Gastrocnemius medialis (tissue), 4 donors: ENCODE measurements around the gene SQOR. TPM values are rescaled to one million over a fixed set of nuclear protein-coding genes. Genes with fewer than 3 reads are reported as not detected.
A peak's percentile ranks its signal among the peaks of the same experiment; 100 is the strongest.

Source experiments
- ATAC-seq, 2 donors: fragments of 150-250 bp; one replicate each; pipeline ENCODE4 v1.9.1; 2016
- DNase-seq, 2 donors: peaks; one replicate each; pipeline ENCODE4 v3.0.0-alpha.2; 2019
- H3K27ac ChIP-seq, 4 donors: fragments of 200-600 bp; sonication (generic); 1 replicate in 1 of 4; 2 replicates in 3 of 4; pipeline ENCODE4 v1.5.1; 2016 to 2018; ENCODE audit warnings: mild to moderate bottlenecking in 2 of 4, moderate library complexity in 1 of 4
- H3K27me3 ChIP-seq, 3 donors: fragments of 200-600 bp; sonication (generic) in 2 of 3; 1 replicate in 1 of 3; 2 replicates in 2 of 3; pipeline versions ENCODE4 v1.5.1 to v1.6.0; 2016 to 2019; ENCODE audit warnings: mild to moderate bottlenecking in 1 of 3, moderate library complexity in 1 of 3
- H3K36me3 ChIP-seq, 2 donors: fragments of 200-600 bp; sonication (generic) in 1 of 2; one replicate each; pipeline ENCODE4 v1.5.1; 2017 to 2018
- H3K4me1 ChIP-seq, 2 donors: fragments of 200-600 bp; sonication (generic) in 1 of 2; one replicate each; pipeline ENCODE4 v1.5.1; 2016 to 2017; ENCODE audit warnings: mild to moderate bottlenecking in 2 of 2
- H3K4me3 ChIP-seq, 4 donors: fragments of 200-600 bp; sonication (generic) in 3 of 4; 1 replicate in 1 of 4; 2 replicates in 3 of 4; pipeline ENCODE4 v1.5.1; 2016 to 2019; ENCODE audit warnings: mild to moderate bottlenecking in 2 of 4
- H3K9me3 ChIP-seq, 3 donors: fragments of 200-600 bp; sonication (generic) in 2 of 3; 1 replicate in 1 of 3; 2 replicates in 2 of 3; pipeline ENCODE4 v1.5.1; 2016 to 2019
- POLR2A ChIP-seq, 2 donors: fragments of 450-650 bp; IDR thresholded peaks; one replicate each; pipeline ENCODE4 v1.6.1; 2017; ENCODE audit warnings: antibody characterized with exemption in 2 of 2, mild to moderate bottlenecking in 2 of 2, moderate library complexity in 2 of 2
- in situ Hi-C, 4 donors: fragments of 200-750 bp; cut with MboI; loops; one replicate each; pipeline versions ENCODE4 v1.15.0 to v1.8.0; 2017; ENCODE audit warnings: low sequenced_read_pairs in 4 of 4
- intact Hi-C: fragments of 100-400 bp; cut with DNase I; formaldehyde crosslinking; loops from one replicate; pipeline ENCODE4 v1.15.1; 2023; ENCODE audit warnings: low total_unique reads
- total RNA-seq, 4 donors: library from RNA; depleted of rRNA; stranded (reverse); fragments of >200 nt; gene quantifications; one replicate each; pipeline versions ENCODE4 v1.1.0 to v1.2.3, GENCODE V29; 2016
- TF ChIP-seq, protein P1 (sequence below), 5 experiments: fragments of 450-650 bp in 3 of 5; fragments of 200-600 bp in 2 of 5; sonication (generic) in 2 of 5; IDR thresholded peaks in 4 of 5; conservative IDR thresholded peaks in 1 of 5; 1 replicate in 4 of 5; 2 replicates in 1 of 5; pipeline ENCODE4 v1.5.1; 2016 to 2019; ENCODE audit warnings: antibody characterized with exemption in 5 of 5, mild to moderate bottlenecking in 3 of 5, moderate library complexity in 3 of 5

The SQOR gene
- total RNA-seq, 4 donors from 2014 or later, result 140 to 194 (median 164) TPM

- no peaks in the 10 kb centered on the region for H3K36me3 ChIP-seq
- no peak for ATAC-seq
- TF ChIP-seq, protein P1, sequence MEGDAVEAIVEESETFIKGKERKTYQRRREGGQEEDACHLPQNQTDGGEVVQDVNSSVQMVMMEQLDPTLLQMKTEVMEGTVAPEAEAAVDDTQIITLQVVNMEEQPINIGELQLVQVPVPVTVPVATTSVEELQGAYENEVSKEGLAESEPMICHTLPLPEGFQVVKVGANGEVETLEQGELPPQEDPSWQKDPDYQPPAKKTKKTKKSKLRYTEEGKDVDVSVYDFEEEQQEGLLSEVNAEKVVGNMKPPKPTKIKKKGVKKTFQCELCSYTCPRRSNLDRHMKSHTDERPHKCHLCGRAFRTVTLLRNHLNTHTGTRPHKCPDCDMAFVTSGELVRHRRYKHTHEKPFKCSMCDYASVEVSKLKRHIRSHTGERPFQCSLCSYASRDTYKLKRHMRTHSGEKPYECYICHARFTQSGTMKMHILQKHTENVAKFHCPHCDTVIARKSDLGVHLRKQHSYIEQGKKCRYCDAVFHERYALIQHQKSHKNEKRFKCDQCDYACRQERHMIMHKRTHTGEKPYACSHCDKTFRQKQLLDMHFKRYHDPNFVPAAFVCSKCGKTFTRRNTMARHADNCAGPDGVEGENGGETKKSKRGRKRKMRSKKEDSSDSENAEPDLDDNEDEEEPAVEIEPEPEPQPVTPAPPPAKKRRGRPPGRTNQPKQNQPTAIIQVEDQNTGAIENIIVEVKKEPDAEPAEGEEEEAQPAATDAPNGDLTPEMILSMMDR (IDR thresholded peaks at IDR 0.05 in 4 of 5, conservative IDR thresholded peaks at IDR 0.05 in 1 of 5), result no peak
- TF ChIP-seq POLR2A (IDR thresholded peaks at IDR 0.05), result no peak
- peaks cover 8 to 14% of the 10 kb centered on the region in 2 donors for H3K4me1 ChIP-seq
- H3K4me3 ChIP-seq, result no peak overlapping the region
- H3K27me3 ChIP-seq, result no peaks in the 10 kb centered on the region
- intact Hi-C loops (no loop called here), in situ Hi-C loops (loop anchor here in 2 of 4 donors (25.0 kb wide), 2 partner anchors 444 to 1844 kb away; partner anchors contain the start of genes SHF (in 2 of the 2), ELL3 (in 1 of the 2) and SERF2 (in 1 of the 2))
- H3K9me3 ChIP-seq, result no peaks in the 10 kb centered on the region
- H3K27ac ChIP-seq, result peak overlapping the region in 2 of 4 donors; percentile 19 to 54
- DNase-seq, result no peak
These were observed 3.1 kb upstream of the SQOR start for GRCh38 chr15:45631776-45632175.

DNA sequence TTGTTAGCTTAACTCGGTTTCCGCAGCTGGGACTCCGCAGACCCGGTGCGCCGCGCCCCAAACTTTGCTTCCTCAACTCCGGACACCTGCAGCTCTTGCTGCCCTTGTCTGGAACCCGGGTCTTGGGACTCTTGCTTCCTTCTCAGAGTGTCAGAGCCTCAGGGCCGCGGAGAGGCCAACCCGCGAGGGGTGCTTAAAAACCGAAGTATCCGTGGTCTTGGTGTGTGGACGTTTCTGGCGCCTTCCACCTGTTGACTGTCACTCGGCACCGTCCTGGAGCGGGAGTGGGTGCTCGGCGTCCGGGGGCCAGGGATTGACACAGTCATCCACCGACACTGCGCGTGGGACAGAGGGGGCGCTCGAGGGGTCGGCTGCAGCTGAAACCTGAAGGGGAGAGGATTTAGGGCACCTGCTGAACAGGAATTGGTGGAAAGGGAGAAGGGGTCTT is 386 bp downstream of the SQOR start:
- ATAC-seq (peak; percentile 61 to 67), DNase-seq (peak; percentile 72 to 87)
- in situ Hi-C loops, result loop anchor here in 3 of 4 donors (5.0 to 25.0 kb wide), 3 partner anchors 48 to 1848 kb away; partner anchors contain the start of genes SHF (in 2 of the 3), BLOC1S6 (in 1 of the 3), ELL3 (in 1 of the 3) and SERF2 (in 1 of the 3)
- Histone ChIP-seq H3K27ac (peak overlapping the region; percentile 98 to 99 (median 98)), H3K4me3 (peak overlapping the region; percentile 84 to 95 (median 88)), H3K27me3 (no peaks in the 10 kb centered on the region), H3K36me3 (no peaks in the 10 kb centered on the region), H3K9me3 (no peaks in the 10 kb centered on the region), H3K4me1 (peaks cover 38 to 41% of the 10 kb centered on the region in 2 donors)
- TF ChIP-seq, protein P1 (IDR thresholded peaks at IDR 0.05 in 4 of 5, conservative IDR thresholded peaks at IDR 0.05 in 1 of 5), result peak; percentile 42 to 77 (median 49)
- TF ChIP-seq POLR2A (IDR thresholded peaks at IDR 0.05), result no peak
- intact Hi-C loops, result loop anchor here (2.0 to 5.0 kb wide), 4 partner anchors 26 to 923 kb away; partner anchors contain the start of genes B2M, BLOC1S6 and PATL2

- Histone ChIP-seq H3K27me3 (no peaks in the 10 kb centered on the region), H3K4me1 (peaks cover 44 to 47% of the 10 kb centered on the region in 2 donors), H3K9me3 (no peaks in the 10 kb centered on the region), H3K36me3 (no peaks in the 10 kb centered on the region), H3K4me3 (peak overlapping the region; percentile 84 to 95 (median 88)), H3K27ac (peak overlapping the region; percentile 98 to 99 (median 98))
- no peak for ATAC-seq
- DNase-seq, result no peak
- in situ Hi-C loops, result loop anchor here in 3 of 4 donors (5.0 to 25.0 kb wide), 3 partner anchors 49 to 1849 kb away; partner anchors contain the start of genes SHF (in 2 of the 3), BLOC1S6 (in 1 of the 3), ELL3 (in 1 of the 3) and SERF2 (in 1 of the 3)
- intact Hi-C loops, result loop anchor here (2.0 to 5.0 kb wide), 4 partner anchors 25 to 924 kb away; partner anchors contain the start of genes B2M, BLOC1S6 and PATL2
- TF ChIP-seq, protein P1 (IDR thresholded peaks at IDR 0.05 in 4 of 5, conservative IDR thresholded peaks at IDR 0.05 in 1 of 5), result no peak
- no peak for TF ChIP-seq POLR2A (IDR thresholded peaks at IDR 0.05)
These were observed 999 bp downstream of the SQOR start for GRCh38 chr15:45635763-45636292.

DNA sequence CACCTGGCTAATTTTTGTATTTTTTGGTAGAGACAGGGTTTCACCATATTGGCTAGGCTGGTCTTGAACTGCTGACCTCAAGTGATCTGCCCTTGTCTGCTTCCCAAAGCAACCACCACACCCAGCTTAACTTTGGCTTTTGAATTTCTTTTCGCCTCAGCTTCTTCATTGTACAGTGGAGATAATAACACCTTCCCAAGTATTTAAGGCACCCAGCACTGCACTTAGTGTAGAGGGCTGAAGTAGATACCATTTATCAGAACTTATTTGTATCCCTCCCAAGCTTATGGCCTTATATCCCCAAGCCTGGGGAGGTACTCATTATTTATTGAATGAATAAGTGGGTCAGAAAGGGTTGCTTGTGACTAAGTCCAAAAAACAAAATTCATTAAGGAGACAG is 2.3 kb downstream of the SQOR start:
- no peak for TF ChIP-seq POLR2A (IDR thresholded peaks at IDR 0.05)
- TF ChIP-seq, protein P1 (IDR thresholded peaks at IDR 0.05 in 4 of 5, conservative IDR thresholded peaks at IDR 0.05 in 1 of 5), result no peak
- Histone ChIP-seq H3K4me3 (peak overlapping the region; percentile 3 to 89 (median 26)), H3K9me3 (no peaks in the 10 kb centered on the region), H3K27ac (peak overlapping the region; percentile 98 to 99 (median 98)), H3K4me1 (peaks cover 54 to 58% of the 10 kb centered on the region in 2 donors), H3K27me3 (no peaks in the 10 kb centered on the region), H3K36me3 (no peaks in the 10 kb centered on the region)
- ATAC-seq (no peak), DNase-seq (no peak)
- intact Hi-C loops (loop anchor here (5.0 kb wide), 2 partner anchors 235 to 925 kb away; partner anchors contain the start of genes B2M and PATL2), in situ Hi-C loops (loop anchor here in 3 of 4 donors (5.0 to 25.0 kb wide), 3 partner anchors 50 to 1850 kb away; partner anchors contain the start of genes SHF (in 2 of the 3), BLOC1S6 (in 1 of the 3), ELL3 (in 1 of the 3) and SERF2 (in 1 of the 3))
